Measurements from ENCODE around the gene RPTOR. TPM values are rescaled to one million over a fixed set of nuclear protein-coding genes. Genes with fewer than 3 reads are reported as not detected.
"Not testable (repeated sequence)": the region's sequence is repeated elsewhere in the genome, so short reads cannot be mapped to it uniquely, and the experiment has no call there.

The RPTOR gene
- total RNA-seq, 2 experiments from 2014 or later = 88.9 to 91.8 TPM

DNA sequence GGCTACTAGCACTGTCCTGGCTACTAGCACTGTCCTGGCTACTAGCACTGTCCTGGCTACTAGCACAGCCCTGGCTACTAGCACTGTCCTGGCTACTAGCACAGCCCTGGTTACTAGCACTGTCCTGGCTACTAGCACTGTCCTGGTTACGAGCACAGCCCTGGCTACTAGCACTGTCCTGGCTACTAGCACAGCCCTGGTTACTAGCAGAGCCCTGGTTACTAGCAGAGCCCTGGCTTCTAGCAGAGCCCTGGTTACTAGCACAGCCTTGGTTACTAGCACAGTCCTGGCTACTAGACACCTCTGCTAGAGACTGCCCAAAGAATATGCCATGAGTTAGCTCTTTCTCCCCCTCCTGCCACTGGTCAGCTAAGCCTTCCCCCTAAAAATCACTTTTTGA is 200.1 kb downstream of the RPTOR start:
- not testable (repeated sequence) for H3K27me3 Mint-ChIP-seq, DNase-seq, H3K4me3 Mint-ChIP-seq, H3K27ac Mint-ChIP-seq, H3K9me3 Mint-ChIP-seq
- Mint-ChIP-seq H3K4me1 (peaks cover 31% of the 10 kb centered on the region), H3K36me3 (ENCODE audit: low read depth) (peaks cover 47% of the 10 kb centered on the region)
- ChIA-PET POLR2A (interaction anchor here (0.7 to 0.8 kb wide), 2 partner anchors 19 to 291 kb away, joined by 3 read pairs; no protein-coding TSS in a partner anchor), CTCF (interaction anchor here (0.8 to 1.6 kb wide), 2 partner anchors 155 to 169 kb away, joined by 3 read pairs; no protein-coding TSS in a partner anchor)

DNA sequence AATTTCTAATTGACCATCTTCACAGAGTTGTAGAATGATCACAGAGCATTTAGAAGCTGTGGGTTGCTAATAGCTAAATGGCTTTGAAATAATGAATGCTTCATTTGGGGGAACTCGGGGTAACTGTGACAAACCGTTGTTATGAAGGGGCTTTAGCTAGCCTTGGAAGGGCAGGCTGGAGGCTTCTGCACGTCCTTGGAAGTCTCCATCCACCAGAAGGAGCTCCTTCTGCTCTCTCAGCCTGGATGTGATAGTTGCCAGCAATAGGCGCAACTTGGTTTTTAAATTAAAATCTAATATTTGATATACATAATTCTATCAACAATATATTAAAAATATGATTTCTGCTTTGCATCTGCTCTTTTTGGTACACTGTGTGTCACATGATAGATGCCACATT is 200.5 kb downstream of the RPTOR start:
- CTCF ChIA-PET = interaction anchor here (0.8 to 1.6 kb wide), 3 partner anchors 16 to 170 kb away, joined by 3 read pairs; no protein-coding TSS in a partner anchor
- peaks cover 43% of the 10 kb centered on the region for H3K36me3 Mint-ChIP-seq (ENCODE audit: low read depth)
- no peak for DNase-seq
- H3K4me3 Mint-ChIP-seq = no peak overlapping the region
- peaks cover 33% of the 10 kb centered on the region for H3K4me1 Mint-ChIP-seq
- H3K27me3 Mint-ChIP-seq = no peaks in the 10 kb centered on the region
- H3K9me3 Mint-ChIP-seq = peaks cover 6% of the 10 kb centered on the region
- no peak overlapping the region for H3K27ac Mint-ChIP-seq
- POLR2A ChIA-PET = interaction anchor here (0.7 to 0.8 kb wide), 2 partner anchors 18 to 291 kb away, joined by 3 read pairs; no protein-coding TSS in a partner anchor

DNA sequence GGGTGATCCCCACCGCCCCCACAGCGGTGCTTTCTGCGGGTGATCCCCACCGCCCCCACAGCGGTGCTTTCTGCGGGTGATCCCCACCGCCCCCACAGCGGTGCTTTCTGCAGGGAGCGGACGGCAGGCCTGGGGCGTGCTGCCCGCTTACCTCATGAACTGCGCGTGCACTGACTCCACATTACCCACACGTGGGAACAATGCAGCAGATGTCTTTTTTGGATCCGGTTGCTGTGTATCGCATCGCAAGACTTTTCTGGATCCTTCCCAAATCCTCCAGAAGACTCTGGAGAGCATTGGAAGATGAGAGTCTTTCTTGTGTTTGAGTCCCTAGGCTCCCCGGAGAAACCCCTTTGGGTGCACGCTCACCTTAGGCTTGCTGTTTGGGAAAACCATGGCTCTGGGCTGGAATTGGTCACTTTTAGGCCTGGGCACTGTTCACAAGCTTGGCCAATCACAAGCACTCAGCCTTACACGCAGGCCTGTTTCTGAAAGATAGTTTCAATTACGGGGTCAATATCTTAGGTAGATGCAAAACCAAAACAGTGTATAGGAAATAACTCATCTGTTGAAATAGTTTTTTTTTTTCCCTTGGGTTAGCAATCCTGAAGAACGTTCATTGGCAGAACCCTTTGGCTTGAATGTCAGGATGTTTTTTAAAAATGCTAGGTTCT is 201.8 kb downstream of the RPTOR start:
- no peak overlapping the region for H3K4me3 Mint-ChIP-seq
- peaks cover 6% of the 10 kb centered on the region for H3K9me3 Mint-ChIP-seq
- H3K4me1 Mint-ChIP-seq = peaks cover 33% of the 10 kb centered on the region
- H3K27ac Mint-ChIP-seq = no peak overlapping the region
- no peaks in the 10 kb centered on the region for H3K27me3 Mint-ChIP-seq
- H3K36me3 Mint-ChIP-seq (ENCODE audit: low read depth) = peaks cover 32% of the 10 kb centered on the region
- CTCF ChIA-PET = interaction anchor here (1.0 kb wide), 1 partner anchor 12 kb away, joined by 3 read pairs; no protein-coding TSS in a partner anchor
- POLR2A ChIA-PET = interaction anchor here (0.9 kb wide), 1 partner anchor 16 kb away, joined by 4 read pairs; no protein-coding TSS in a partner anchor
- DNase-seq = no peak

DNA sequence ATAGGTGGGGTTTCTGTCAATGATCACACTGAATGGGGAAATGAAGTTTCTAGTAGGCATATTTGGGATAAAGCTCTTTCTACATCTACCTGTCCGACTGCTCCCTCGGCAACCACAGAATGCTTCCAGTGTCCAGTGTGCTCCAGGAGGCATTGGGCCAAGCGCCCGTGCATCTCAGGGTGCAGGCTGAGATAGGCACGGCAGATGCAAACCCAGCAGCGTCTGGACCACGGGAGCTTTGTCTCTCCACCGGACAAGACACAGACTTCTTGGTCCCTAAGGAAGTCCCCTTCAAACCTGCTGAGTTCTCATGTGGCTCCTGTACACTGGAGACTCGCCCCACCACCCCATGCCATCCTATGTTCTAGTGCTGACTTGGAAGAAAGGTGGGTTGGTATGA is 202.8 kb downstream of the RPTOR start:
- Mint-ChIP-seq H3K9me3 (peaks cover 2% of the 10 kb centered on the region), H3K4me3 (no peak overlapping the region), H3K4me1 (peaks cover 32% of the 10 kb centered on the region), H3K36me3 (ENCODE audit: low read depth) (peaks cover 26% of the 10 kb centered on the region), H3K27me3 (no peaks in the 10 kb centered on the region), H3K27ac (no peak overlapping the region)
- ChIA-PET CTCF (interaction anchor here (0.6 to 1.0 kb wide), 2 partner anchors 11 to 98 kb away, joined by 3 read pairs; no protein-coding TSS in a partner anchor), POLR2A (interaction anchor here (0.9 kb wide), 1 partner anchor 15 kb away, joined by 4 read pairs; no protein-coding TSS in a partner anchor)
- DNase-seq = no peak

DNA sequence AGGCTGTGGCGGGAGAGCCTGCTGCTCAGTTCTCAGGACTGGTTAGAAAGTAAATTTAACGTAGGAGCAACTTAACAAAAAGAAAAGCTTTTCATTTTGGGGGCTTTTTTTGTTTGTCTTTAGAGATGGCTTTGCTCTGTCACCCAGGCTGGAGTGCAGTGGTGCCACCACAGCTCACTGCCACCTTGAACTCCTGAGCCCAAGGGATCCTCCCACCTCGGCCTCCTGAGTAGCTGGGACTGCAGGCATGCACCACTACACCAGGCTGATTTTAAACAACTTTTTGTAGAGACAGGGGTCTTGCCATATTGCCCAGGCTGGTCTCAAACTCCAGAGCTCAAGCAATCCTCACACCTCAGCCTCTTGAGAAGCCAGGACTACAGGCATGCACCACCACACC is 205.0 kb downstream of the RPTOR start:
- CTCF ChIA-PET = no interaction called here
- H3K4me1 Mint-ChIP-seq = peaks cover 35% of the 10 kb centered on the region
- no peak overlapping the region for H3K4me3 Mint-ChIP-seq
- no peak for DNase-seq
- peaks cover 37% of the 10 kb centered on the region for H3K36me3 Mint-ChIP-seq (ENCODE audit: low read depth)
- no peaks in the 10 kb centered on the region for H3K27me3 Mint-ChIP-seq
- H3K27ac Mint-ChIP-seq = no peak overlapping the region
- POLR2A ChIA-PET = no interaction called here
- H3K9me3 Mint-ChIP-seq = no peaks in the 10 kb centered on the region

DNA sequence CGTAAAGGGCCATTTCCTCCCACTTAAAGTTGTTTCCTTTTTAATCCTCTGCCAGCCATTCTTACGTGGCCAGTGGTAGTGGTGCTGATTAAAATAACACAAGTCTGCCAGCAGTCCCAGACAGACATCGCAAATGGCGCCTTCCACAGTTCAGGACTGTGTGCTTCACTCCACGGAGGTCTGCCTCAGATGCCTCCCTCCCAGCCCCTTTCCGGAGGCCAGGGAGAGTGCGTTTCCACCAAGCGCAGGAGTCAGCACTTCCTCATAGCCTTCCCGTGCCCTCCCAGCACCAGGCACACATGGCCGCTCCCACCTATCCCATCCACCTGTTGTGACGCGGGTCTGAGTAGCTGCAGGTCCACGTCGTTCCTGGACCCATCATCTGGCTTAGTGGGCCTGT is 205.6 kb downstream of the RPTOR start:
- H3K9me3 Mint-ChIP-seq = no peaks in the 10 kb centered on the region
- no peaks in the 10 kb centered on the region for H3K27me3 Mint-ChIP-seq
- H3K4me3 Mint-ChIP-seq = no peak overlapping the region
- POLR2A ChIA-PET = interaction anchor here (1.2 kb wide), 1 partner anchor 149 kb away, joined by 3 read pairs; no protein-coding TSS in a partner anchor
- H3K27ac Mint-ChIP-seq = no peak overlapping the region
- no peak for DNase-seq
- peaks cover 37% of the 10 kb centered on the region for H3K36me3 Mint-ChIP-seq (ENCODE audit: low read depth)
- H3K4me1 Mint-ChIP-seq = peaks cover 37% of the 10 kb centered on the region
- CTCF ChIA-PET = no interaction called here

DNA sequence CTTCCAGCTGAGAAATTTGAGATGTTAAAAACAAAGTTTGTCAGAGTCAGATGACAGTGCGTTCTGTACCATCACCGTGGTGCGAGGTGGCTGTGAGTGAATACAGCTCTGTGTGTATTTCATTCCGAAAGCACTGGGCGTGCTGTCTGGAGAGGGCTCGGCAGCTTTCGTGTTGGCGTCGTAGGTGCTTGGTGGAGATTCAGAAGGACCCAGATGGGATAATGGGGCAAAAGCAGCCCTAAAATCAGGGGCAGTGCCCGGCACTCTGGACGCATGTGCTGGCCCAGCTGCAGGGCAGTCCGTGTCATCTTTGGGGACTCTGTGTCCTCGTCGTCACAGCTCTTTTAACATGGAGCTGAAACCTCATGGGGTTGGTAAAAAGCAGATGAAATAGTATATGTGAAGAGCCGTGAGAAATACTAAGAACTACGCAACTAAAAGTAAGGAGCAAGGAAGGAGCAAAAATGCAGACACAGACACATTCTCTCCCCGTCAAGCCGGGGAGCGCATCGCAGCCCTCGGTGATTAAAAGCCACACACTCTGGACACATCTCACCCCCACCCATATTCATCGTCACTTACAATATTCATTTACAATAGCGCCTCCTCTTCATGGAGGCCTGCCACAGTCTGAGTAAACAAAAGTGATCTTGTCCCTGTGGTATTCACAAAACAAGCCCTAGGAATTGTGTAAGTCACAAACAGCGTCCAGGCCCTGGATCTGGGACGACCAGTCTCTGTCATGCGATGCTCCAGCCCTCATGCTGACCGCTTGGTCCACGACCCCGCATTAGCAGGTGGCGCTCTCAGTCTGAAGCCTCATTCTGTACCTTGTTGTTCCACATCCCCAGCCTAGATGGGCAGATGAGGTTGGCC is 206.7 kb downstream of the RPTOR start:
- no peaks in the 10 kb centered on the region for H3K27me3 Mint-ChIP-seq
- ChIA-PET POLR2A (interaction anchor here (0.7 to 1.2 kb wide), 2 partner anchors 19 to 148 kb away, joined by 3 read pairs; no protein-coding TSS in a partner anchor), CTCF (no interaction called here)
- H3K9me3 Mint-ChIP-seq = no peaks in the 10 kb centered on the region
- H3K4me1 Mint-ChIP-seq = peaks cover 39% of the 10 kb centered on the region
- no peak for DNase-seq
- H3K27ac Mint-ChIP-seq = no peak overlapping the region
- H3K36me3 Mint-ChIP-seq (ENCODE audit: low read depth) = peaks cover 44% of the 10 kb centered on the region
- no peak overlapping the region for H3K4me3 Mint-ChIP-seq

DNA sequence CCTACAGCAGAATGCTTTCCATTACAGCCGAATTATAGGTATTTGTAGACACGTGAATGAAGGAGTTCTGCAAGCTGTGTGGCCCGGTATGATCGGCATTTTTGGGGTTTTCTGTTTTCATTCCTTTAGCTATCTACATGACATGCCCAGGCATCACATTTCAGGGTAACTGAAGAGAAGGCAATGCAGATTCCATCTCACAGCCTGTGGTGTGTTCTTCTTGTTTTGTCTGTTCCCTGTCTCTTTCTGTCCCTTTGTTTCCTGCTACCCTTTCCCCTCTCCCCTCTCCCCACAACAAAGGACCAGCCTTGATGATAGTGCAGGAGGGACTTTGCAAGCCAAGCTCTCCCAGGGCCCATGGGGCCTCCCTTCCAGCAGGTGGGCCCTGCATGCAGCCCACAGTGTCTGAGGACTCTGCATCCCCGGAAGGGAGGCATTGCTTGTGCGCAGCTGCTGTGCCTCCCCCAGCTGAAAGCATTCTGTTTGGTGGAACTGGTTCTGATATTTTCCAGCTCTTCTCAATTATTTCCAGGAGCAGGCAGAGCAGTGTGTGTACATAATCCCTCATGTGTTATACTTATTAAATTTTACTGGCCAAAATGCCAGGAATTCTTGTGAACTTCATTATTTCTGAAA is 207.4 kb downstream of the RPTOR start:
- Mint-ChIP-seq H3K27ac (no peak overlapping the region), H3K4me3 (no peak overlapping the region), H3K9me3 (no peaks in the 10 kb centered on the region), H3K27me3 (no peaks in the 10 kb centered on the region), H3K4me1 (peaks cover 37% of the 10 kb centered on the region), H3K36me3 (ENCODE audit: low read depth) (peaks cover 48% of the 10 kb centered on the region)
- CTCF ChIA-PET = no interaction called here
- POLR2A ChIA-PET = interaction anchor here (1.0 kb wide), 1 partner anchor 10 kb away, joined by 3 read pairs; no protein-coding TSS in a partner anchor
- DNase-seq = no peak

DNA sequence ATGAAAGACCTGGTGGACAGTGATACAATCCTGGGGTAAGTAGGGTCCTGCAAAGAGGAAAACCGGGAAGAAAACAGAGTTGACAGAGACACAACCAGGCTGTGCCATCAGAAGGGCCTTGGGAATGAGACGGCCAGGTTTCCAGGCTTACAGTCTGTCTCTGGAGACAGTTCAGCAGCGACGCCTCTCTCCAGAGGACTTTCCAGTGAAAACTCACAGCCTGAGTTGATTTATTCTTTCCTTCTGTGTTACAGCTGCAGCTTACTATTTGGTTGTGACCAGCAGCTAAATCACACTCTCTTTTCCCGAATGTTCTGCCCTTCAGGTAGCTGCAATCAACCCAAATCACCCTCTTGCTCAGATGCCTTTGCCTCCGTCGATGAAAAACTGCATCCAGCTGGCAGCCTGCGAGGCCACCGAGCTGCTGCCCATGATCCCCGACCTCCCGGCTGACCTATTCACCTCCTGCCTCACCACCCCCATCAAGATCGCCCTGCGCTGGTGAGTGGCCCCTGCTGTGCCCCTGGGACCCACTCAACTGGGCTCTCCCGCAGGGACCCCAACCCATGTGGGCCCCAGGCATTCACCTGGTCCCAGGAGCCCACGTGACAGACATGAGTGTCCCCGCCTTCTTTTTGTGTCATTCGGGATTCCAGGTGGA is 209.2 kb downstream of the RPTOR start:
- no peak overlapping the region for H3K27ac Mint-ChIP-seq
- no peaks in the 10 kb centered on the region for H3K27me3 Mint-ChIP-seq
- H3K4me1 Mint-ChIP-seq = peaks cover 46% of the 10 kb centered on the region
- DNase-seq = no peak
- CTCF ChIA-PET = no interaction called here
- POLR2A ChIA-PET = no interaction called here
- peaks cover 56% of the 10 kb centered on the region for H3K36me3 Mint-ChIP-seq (ENCODE audit: low read depth)
- no peaks in the 10 kb centered on the region for H3K9me3 Mint-ChIP-seq
- H3K4me3 Mint-ChIP-seq = no peak overlapping the region

DNA sequence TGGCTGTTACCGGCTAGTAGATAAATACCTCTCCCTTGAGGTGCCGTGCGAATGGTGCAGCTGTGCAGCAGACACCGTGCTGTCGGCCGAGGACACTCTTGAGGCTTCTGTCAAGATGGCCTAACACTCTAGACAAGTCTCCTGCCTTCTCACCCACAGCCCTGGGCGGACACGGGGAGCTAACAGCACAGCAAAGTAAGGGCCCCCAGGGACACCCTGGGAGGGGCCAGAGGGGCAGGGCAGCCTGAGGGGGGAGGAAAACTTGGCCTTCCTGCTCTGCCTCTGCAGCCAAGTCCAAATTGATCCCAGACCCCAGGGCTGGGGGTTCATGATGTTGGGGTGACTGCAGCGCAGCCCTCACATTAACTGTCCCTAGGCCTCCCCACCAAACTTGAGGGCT is 210.2 kb downstream of the RPTOR start:
- H3K4me3 Mint-ChIP-seq = no peak overlapping the region
- CTCF ChIA-PET = interaction anchor here (1.1 kb wide), 1 partner anchor 144 kb away, joined by 3 read pairs; no protein-coding TSS in a partner anchor
- H3K4me1 Mint-ChIP-seq = peaks cover 55% of the 10 kb centered on the region
- H3K27me3 Mint-ChIP-seq = no peaks in the 10 kb centered on the region
- H3K27ac Mint-ChIP-seq = no peak overlapping the region
- POLR2A ChIA-PET = no interaction called here
- DNase-seq = no peak
- H3K9me3 Mint-ChIP-seq = no peaks in the 10 kb centered on the region
- H3K36me3 Mint-ChIP-seq (ENCODE audit: low read depth) = peaks cover 64% of the 10 kb centered on the region

DNA sequence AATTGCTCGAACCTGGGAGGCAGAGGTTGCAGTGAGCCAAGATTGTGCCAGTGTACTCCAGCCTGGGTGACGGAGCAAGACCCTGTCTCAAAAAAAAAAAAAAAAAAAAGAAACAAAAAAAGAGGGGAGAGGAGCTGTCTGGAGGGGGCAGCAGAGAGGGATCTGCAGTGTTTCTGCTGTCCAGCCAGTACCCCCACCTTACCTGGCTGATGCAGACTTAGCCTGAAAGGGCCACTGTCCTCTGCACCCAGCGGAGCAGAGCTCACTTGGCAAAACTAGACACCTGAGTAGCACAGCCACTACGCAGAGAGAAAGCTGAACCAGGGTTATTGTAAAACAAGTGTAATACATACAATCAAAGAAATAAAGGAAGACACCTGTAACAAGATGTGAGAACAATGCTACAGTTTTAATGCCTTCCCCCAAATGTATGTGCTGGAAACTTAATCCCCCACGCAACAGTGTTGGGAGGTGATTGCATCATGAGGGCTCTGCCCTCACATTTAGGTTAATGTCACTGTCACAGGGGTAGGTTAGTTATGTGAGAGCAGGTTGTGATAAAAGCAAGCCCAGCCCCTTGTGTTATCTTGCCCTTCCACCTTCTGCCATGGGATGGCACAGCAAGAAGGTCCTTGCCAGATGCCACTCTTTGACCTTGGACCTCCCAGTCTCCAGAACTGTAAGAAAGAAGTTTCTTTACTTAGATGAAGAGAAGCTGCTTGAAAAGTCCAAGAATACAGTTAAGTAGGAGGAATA is 211.2 kb downstream of the RPTOR start:
- POLR2A ChIA-PET = interaction anchor here (0.6 to 1.6 kb wide), 4 partner anchors 10 to 621 kb away, joined by 3 to 4 read pairs (median 3); no protein-coding TSS in a partner anchor
- Mint-ChIP-seq H3K27ac (peak overlapping the region; percentile 37), H3K4me3 (no peak overlapping the region), H3K36me3 (ENCODE audit: low read depth) (peaks cover 66% of the 10 kb centered on the region), H3K9me3 (no peaks in the 10 kb centered on the region), H3K27me3 (no peaks in the 10 kb centered on the region), H3K4me1 (peaks cover 59% of the 10 kb centered on the region)
- no peak for DNase-seq
- CTCF ChIA-PET = interaction anchor here (0.7 to 1.5 kb wide), 6 partner anchors 25 to 150 kb away, joined by 3 to 4 read pairs (median 4); no protein-coding TSS in a partner anchor

Measured in activated CD4-positive, alpha-beta memory T cell treated with anti-CD3 and anti-CD28 coated beads, Interleukin-2, amount 10 ng/mL, durations not matched to agents 7 days and 5 days (primary cell).